SU-DHL-6 (cell line): ENCODE results near the gene GGPS1.

Experiments used
- H2AFZ ChIP-seq: fragments of 200-600 bp; sonication (generic); 2 replicates; pipeline ENCODE4 v1.6.1; 2014; ENCODE audit warnings: low read depth, mild to moderate bottlenecking, moderate library complexity, mixed read lengths, antibody characterized with exemption, low read length; ENCODE audit not compliant: severe bottlenecking
- H3F3A ChIP-seq: fragments of 200-600 bp; shearing (Covaris generic); 2 replicates; pipeline ENCODE4 v1.6.0; 2016; ENCODE audit warnings: antibody characterized with exemption, mild to moderate bottlenecking; ENCODE audit not compliant: insufficient read depth
- H3K27ac ChIP-seq: fragments of 200-600 bp; sonication (generic); 2 replicates; pipeline ENCODE4 v1.5.1; 2016; ENCODE audit warnings: low read depth, mild to moderate bottlenecking, low read length, moderate library complexity, mixed read lengths
- H3K27me3 ChIP-seq: fragments of 200-600 bp; sonication (generic), shearing (Covaris generic); 2 replicates; pipeline ENCODE4 v1.6.0; 2014; ENCODE audit warnings: mild to moderate bottlenecking, low read length
- H3K36me3 ChIP-seq: fragments of 200-600 bp; sonication (generic); 2 replicates; pipeline ENCODE4 v1.6.1; 2014; ENCODE audit warnings: mild to moderate bottlenecking, low read length, mixed read lengths
- H3K4me2 ChIP-seq: fragments of 300-600, 200-600 bp; shearing (Covaris generic), sonication (generic); 2 replicates; pipeline ENCODE4 v1.6.0; 2014; ENCODE audit warnings: low read length, low read depth, mild to moderate bottlenecking; ENCODE audit not compliant: poor library complexity, severe bottlenecking
- H3K4me3 ChIP-seq: fragments of 200-600 bp; sonication (generic); 2 replicates; pipeline ENCODE4 v1.5.1; 2014; ENCODE audit warnings: antibody characterized with exemption, low read length, mild to moderate bottlenecking, mixed read lengths; ENCODE audit not compliant: insufficient read depth, poor library complexity, severe bottlenecking
- H3K79me2 ChIP-seq: fragments of 200-600 bp; sonication (generic); 2 replicates; pipeline ENCODE4 v1.6.1; 2014; ENCODE audit warnings: mild to moderate bottlenecking, low read length, moderate library complexity; ENCODE audit not compliant: insufficient read depth
- H3K9ac ChIP-seq: fragments of 200-600 bp; sonication (generic); 2 replicates; pipeline ENCODE4 v1.7.0; 2014; ENCODE audit warnings: mild to moderate bottlenecking, low read length
- H3K9me2 ChIP-seq: fragments of 200-600 bp; sonication (generic); replicated peaks from 2 replicates; pipeline ENCODE4 v1.6.1; 2014; ENCODE audit warnings: low read length; ENCODE audit not compliant: insufficient read depth
- H3K9me3 ChIP-seq: fragments of 200-600 bp; sonication (generic); 2 replicates; pipeline ENCODE4 v1.6.1; 2014; ENCODE audit warnings: low read length, mixed read lengths; ENCODE audit not compliant: insufficient read depth
- H4K20me1 ChIP-seq: fragments of 200-600 bp; sonication (generic); 2 replicates; pipeline ENCODE4 v1.6.1; 2014; ENCODE audit warnings: low read depth, mild to moderate bottlenecking, antibody characterized with exemption, low read length, moderate library complexity, mixed read lengths
- EZH2phosphoT487 ChIP-seq: fragments of 200-600 bp; sonication (generic), shearing (Covaris generic); conservative IDR thresholded peaks from 2 replicates; pipeline ENCODE4 v1.6.1; 2018; ENCODE audit warnings: mild to moderate bottlenecking, antibody characterized with exemption, low read length, moderate library complexity, mixed read lengths
- TF ChIP-seq, protein P1 (sequence below): fragments of 200-600 bp; sonication (generic); IDR thresholded peaks from one replicate; pipeline ENCODE4 v1.5.1; 2017; ENCODE audit warnings: antibody characterized with exemption, mild to moderate bottlenecking, low read length, moderate library complexity; ENCODE audit not compliant: insufficient read depth, poor library complexity, severe bottlenecking

GGPS1 gene

DNA sequence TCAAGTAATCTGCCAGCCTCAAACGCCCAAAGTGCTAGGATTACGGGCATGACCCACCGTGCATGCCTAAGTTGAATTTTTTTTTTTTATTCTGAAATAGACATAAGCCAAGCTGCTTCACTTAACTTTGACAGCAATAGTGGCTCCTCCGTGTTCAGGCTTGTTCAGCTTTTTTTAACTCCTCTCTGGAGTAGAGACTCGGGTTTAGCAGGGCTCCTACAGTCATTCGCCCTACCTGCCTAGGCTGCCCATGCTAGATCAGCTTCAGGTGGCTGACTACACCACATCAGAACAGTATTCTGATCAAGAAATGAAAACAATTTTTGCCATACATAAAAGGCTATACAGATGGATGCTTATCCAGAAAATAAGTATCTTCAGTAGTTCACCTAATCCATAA, 15.1 kb upstream of the GGPS1 start:
- Histone ChIP-seq H3K27ac (no peak overlapping the region), H3K36me3 (no peaks in the 10 kb centered on the region; the same call in 1 of the 2 replicates), H4K20me1 (peaks cover 29% of the 10 kb centered on the region), H3K4me3 (no peak overlapping the region), H3K27me3 (no peaks in the 10 kb centered on the region), H3F3A (peaks cover 19% of the 10 kb centered on the region; the same call in 1 of the 2 replicates), H3K9me2 (no peaks in the 10 kb centered on the region), H3K79me2 (peaks cover 86% of the 10 kb centered on the region), H3K9me3 (no peaks in the 10 kb centered on the region), H2AFZ (no peak overlapping the region), H3K4me2 (no peak overlapping the region), H3K9ac (no peak overlapping the region)
- TF ChIP-seq, protein P1, sequence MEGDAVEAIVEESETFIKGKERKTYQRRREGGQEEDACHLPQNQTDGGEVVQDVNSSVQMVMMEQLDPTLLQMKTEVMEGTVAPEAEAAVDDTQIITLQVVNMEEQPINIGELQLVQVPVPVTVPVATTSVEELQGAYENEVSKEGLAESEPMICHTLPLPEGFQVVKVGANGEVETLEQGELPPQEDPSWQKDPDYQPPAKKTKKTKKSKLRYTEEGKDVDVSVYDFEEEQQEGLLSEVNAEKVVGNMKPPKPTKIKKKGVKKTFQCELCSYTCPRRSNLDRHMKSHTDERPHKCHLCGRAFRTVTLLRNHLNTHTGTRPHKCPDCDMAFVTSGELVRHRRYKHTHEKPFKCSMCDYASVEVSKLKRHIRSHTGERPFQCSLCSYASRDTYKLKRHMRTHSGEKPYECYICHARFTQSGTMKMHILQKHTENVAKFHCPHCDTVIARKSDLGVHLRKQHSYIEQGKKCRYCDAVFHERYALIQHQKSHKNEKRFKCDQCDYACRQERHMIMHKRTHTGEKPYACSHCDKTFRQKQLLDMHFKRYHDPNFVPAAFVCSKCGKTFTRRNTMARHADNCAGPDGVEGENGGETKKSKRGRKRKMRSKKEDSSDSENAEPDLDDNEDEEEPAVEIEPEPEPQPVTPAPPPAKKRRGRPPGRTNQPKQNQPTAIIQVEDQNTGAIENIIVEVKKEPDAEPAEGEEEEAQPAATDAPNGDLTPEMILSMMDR: no peak
- no peak for TF ChIP-seq EZH2phosphoT487

DNA sequence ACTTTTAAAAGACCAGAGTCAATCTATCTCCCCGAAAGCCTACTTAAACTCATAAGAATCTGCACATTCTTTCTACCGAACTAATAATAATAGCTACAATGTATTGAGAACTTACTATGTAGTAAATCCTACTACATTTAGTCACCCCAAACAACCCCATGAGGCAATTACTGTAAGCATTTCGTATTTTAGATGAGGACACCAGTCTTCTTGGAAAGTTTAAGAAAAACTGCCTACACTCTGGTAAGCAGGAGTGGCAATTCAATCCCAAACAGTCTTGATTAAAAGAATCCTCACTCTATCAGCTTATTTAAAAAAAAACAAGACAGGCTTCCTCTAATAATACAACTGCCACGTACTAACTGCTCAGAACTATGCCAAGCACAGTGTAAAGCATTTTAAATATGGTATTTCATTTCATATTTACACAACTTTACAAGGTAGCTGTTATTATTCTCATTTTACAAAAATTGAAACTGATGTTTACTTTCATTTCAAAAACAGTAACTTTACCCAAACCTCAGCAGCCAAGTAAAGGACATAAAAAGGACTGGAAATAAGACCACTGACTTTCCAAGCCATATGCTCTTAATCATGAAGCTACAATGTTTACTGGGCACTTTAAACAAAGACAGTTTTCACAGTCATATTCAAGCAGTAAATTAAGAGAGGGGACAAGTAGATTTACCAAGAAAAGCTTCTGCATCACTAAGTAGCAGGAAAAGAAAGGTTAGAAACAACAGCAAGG, 14.3 kb upstream of the GGPS1 start:
- Histone ChIP-seq H3K27me3 (no peaks in the 10 kb centered on the region), H3K9me2 (no peaks in the 10 kb centered on the region), H2AFZ (no peak overlapping the region), H3K4me3 (no peak overlapping the region), H3K79me2 (peaks cover 92% of the 10 kb centered on the region), H4K20me1 (peaks cover 29% of the 10 kb centered on the region), H3K36me3 (no peaks in the 10 kb centered on the region; the same call in 1 of the 2 replicates), H3K9me3 (no peaks in the 10 kb centered on the region), H3K9ac (no peak overlapping the region), H3K4me2 (no peak overlapping the region), H3F3A (peaks cover 19% of the 10 kb centered on the region; the same call in 1 of the 2 replicates), H3K27ac (no peak overlapping the region)
- TF ChIP-seq, protein P1: no peak
- TF ChIP-seq EZH2phosphoT487: no peak

DNA sequence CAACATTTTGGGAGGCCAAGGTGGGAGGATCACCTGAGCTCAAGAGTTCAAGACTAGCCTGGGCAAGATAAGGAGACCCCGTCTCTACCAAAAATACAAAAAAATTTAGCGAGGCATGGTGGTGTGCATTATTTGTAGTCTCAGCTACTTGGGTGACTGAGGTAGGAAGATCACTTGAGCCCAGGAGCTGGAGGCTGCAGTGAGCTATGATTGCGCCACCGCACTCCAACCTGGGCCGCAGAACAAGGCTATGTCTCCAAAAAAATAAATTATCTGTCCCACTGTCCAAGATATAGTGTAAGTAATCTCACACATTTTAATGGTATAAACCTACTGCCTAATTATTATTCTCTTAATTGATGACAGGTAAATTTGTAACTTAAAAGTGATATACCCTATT, 13.2 kb upstream of the GGPS1 start:
- no peaks in the 10 kb centered on the region; the same call in 1 of the 2 replicates for H3K36me3 ChIP-seq
- no peak overlapping the region for H2AFZ ChIP-seq
- H3K79me2 ChIP-seq: peaks cover 98% of the 10 kb centered on the region
- no peaks in the 10 kb centered on the region for H3K9me3 ChIP-seq
- no peak overlapping the region for H3K27ac ChIP-seq
- TF ChIP-seq EZH2phosphoT487: no peak
- TF ChIP-seq, protein P1: no peak
- no peak overlapping the region for H3K4me2 ChIP-seq
- H3K27me3 ChIP-seq: no peaks in the 10 kb centered on the region
- peaks cover 29% of the 10 kb centered on the region for H4K20me1 ChIP-seq
- H3K4me3 ChIP-seq: no peak overlapping the region
- H3K9ac ChIP-seq: no peak overlapping the region
- H3F3A ChIP-seq: peaks cover 18% of the 10 kb centered on the region; the same call in 1 of the 2 replicates
- H3K9me2 ChIP-seq: no peaks in the 10 kb centered on the region
